ENCODE data around the gene C3.

DNA sequence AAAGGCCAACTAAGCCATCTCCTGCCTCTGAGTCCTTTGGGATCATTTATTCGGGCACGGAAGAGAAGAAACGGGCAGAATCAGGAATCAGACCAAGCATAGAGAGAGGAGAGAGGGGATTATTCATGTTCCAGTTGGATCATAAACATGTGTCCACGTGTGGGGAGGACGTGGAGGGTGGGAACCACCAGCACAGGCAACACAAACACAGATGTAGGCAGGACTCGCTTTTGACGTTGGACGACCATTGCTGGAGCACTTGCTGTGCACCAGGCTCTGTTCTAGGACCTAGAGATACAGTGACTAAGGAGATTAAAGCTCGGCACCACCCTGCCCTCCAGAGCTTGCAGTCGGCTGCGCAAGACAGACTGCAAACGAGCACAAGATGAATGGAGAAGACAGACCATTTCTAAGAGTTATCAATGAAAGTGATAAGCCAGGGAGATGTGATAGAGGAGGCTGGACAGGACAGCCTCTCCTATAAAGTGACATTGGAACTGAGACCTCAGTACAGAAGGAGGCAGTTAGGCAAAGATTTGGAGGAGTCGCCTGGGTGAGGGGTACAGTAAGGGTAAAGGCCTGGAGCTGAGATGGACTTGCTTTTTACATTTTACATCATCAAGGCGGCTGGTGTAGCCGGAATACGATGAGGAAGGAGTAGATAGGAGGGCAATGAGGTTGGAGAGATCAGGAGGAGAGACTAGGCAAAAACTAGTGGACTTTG lies 46.1 kb upstream of the C3 start:
- TF ChIP-seq, protein P1, sequence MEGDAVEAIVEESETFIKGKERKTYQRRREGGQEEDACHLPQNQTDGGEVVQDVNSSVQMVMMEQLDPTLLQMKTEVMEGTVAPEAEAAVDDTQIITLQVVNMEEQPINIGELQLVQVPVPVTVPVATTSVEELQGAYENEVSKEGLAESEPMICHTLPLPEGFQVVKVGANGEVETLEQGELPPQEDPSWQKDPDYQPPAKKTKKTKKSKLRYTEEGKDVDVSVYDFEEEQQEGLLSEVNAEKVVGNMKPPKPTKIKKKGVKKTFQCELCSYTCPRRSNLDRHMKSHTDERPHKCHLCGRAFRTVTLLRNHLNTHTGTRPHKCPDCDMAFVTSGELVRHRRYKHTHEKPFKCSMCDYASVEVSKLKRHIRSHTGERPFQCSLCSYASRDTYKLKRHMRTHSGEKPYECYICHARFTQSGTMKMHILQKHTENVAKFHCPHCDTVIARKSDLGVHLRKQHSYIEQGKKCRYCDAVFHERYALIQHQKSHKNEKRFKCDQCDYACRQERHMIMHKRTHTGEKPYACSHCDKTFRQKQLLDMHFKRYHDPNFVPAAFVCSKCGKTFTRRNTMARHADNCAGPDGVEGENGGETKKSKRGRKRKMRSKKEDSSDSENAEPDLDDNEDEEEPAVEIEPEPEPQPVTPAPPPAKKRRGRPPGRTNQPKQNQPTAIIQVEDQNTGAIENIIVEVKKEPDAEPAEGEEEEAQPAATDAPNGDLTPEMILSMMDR (conservative IDR thresholded peaks at IDR 0.05; ENCODE audit: low read depth in 2 of 2), result no peak
- TF ChIP-seq POLR2AphosphoS5 (IDR thresholded peaks at IDR 0.05; ENCODE audit: low read depth), result no peak
- no peak for TF ChIP-seq EZH2 (IDR thresholded peaks at IDR 0.05; ENCODE audit: low read depth, unreplicated experiment)
- TF ChIP-seq, protein P2, sequence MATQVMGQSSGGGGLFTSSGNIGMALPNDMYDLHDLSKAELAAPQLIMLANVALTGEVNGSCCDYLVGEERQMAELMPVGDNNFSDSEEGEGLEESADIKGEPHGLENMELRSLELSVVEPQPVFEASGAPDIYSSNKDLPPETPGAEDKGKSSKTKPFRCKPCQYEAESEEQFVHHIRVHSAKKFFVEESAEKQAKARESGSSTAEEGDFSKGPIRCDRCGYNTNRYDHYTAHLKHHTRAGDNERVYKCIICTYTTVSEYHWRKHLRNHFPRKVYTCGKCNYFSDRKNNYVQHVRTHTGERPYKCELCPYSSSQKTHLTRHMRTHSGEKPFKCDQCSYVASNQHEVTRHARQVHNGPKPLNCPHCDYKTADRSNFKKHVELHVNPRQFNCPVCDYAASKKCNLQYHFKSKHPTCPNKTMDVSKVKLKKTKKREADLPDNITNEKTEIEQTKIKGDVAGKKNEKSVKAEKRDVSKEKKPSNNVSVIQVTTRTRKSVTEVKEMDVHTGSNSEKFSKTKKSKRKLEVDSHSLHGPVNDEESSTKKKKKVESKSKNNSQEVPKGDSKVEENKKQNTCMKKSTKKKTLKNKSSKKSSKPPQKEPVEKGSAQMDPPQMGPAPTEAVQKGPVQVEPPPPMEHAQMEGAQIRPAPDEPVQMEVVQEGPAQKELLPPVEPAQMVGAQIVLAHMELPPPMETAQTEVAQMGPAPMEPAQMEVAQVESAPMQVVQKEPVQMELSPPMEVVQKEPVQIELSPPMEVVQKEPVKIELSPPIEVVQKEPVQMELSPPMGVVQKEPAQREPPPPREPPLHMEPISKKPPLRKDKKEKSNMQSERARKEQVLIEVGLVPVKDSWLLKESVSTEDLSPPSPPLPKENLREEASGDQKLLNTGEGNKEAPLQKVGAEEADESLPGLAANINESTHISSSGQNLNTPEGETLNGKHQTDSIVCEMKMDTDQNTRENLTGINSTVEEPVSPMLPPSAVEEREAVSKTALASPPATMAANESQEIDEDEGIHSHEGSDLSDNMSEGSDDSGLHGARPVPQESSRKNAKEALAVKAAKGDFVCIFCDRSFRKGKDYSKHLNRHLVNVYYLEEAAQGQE (IDR thresholded peaks at IDR 0.05; ENCODE audit: unreplicated experiment), result no peak
- TF ChIP-seq STAT1 (IDR thresholded peaks at IDR 0.05; ENCODE audit: unreplicated experiment), result no peak
- TF ChIP-seq EZH2phosphoT487 (IDR thresholded peaks at IDR 0.05; ENCODE audit: unreplicated experiment), result no peak
- TF ChIP-seq ZNF331 (CRISPR knock-in tag; IDR thresholded peaks at IDR 0.05; ENCODE audit: low read depth), result no peak
- no peak for TF ChIP-seq CREB1 (CRISPR knock-in tag; IDR thresholded peaks at IDR 0.05; ENCODE audit: low read depth)
- no peak for TF ChIP-seq JUNB (IDR thresholded peaks at IDR 0.05; ENCODE audit: unreplicated experiment)

All from GM23338 (cell line).